Neuronal stem cell (in vitro differentiated cells): ENCODE measurements around the gene CLTCL1.

Experiments
- DNase-seq: peaks from one replicate; pipeline ENCODE4 v3.0.0-alpha.2; 2013; ENCODE audit warnings: low spot score
- H2AFZ ChIP-seq: one replicate; pipeline ENCODE4 v1.6.1; 2013; ENCODE audit warnings: mild to moderate bottlenecking, low read length, inconsistent platforms
- H2AK5ac ChIP-seq: 2 replicates; pipeline ENCODE4 v1.6.1; 2013; ENCODE audit warnings: low read depth, mild to moderate bottlenecking, inconsistent platforms, low read length, moderate library complexity, mixed read lengths
- H2BK120ac ChIP-seq: 2 replicates; pipeline ENCODE4 v1.6.1; 2013; ENCODE audit warnings: low read depth, mild to moderate bottlenecking, inconsistent platforms, low read length, moderate library complexity, mixed read lengths
- H2BK12ac ChIP-seq: one replicate; pipeline ENCODE4 v1.6.1; 2013; ENCODE audit warnings: low read length, inconsistent platforms
- H2BK15ac ChIP-seq: 2 replicates; pipeline ENCODE4 v1.6.1; 2013; ENCODE audit warnings: mild to moderate bottlenecking, low read length, inconsistent platforms, mixed read lengths
- H2BK5ac ChIP-seq: one replicate; pipeline ENCODE4 v1.6.1; 2013; ENCODE audit warnings: inconsistent platforms, mild to moderate bottlenecking, low read length, moderate library complexity
- H3K14ac ChIP-seq: one replicate; pipeline ENCODE4 v1.6.1; 2013; ENCODE audit warnings: low read length, inconsistent platforms
- H3K18ac ChIP-seq: 2 replicates; pipeline ENCODE4 v1.6.1; 2013; ENCODE audit warnings: low read length, inconsistent platforms
- H3K23ac ChIP-seq: 2 replicates; pipeline ENCODE4 v1.6.1; 2013; ENCODE audit warnings: low read depth, mild to moderate bottlenecking, mixed read lengths, low read length, inconsistent platforms; ENCODE audit not compliant: poor library complexity
- H3K27ac ChIP-seq: replicated peaks from 3 replicates; pipeline ENCODE4 v1.5.1; 2013; ENCODE audit warnings: low read length, inconsistent platforms
- H3K27me3 ChIP-seq, 3 experiments: 2 replicates each; pipeline ENCODE4 v1.6.1; 2013; ENCODE audit warnings: low read length in 3 of 3, mild to moderate bottlenecking in 2 of 3, inconsistent platforms in 1 of 3, low read depth in 1 of 3, mixed read lengths in 1 of 3, moderate library complexity in 1 of 3; ENCODE audit not compliant: control insufficient read depth in 3 of 3, insufficient read depth in 3 of 3
- H3K36me3 ChIP-seq, 2 donors: replicated peaks in 1 of 2; 2 replicates each; pipeline ENCODE4 v1.6.1; 2013; ENCODE audit warnings: low read length in 2 of 2; ENCODE audit not compliant: control insufficient read depth in 2 of 2, insufficient read depth in 2 of 2
- H3K4ac ChIP-seq: 2 replicates; pipeline ENCODE4 v1.6.1; 2013; ENCODE audit warnings: inconsistent platforms, mild to moderate bottlenecking, low read length, moderate library complexity
- H3K4me1 ChIP-seq, 2 donors: 1 replicate in 1 of 2; 2 replicates in 1 of 2; pipeline ENCODE4 v1.6.1; 2013; ENCODE audit warnings: low read length in 2 of 2, low read depth in 1 of 2; ENCODE audit not compliant: control insufficient read depth in 2 of 2, insufficient read depth in 1 of 2
- H3K4me2 ChIP-seq: one replicate; pipeline ENCODE4 v1.6.1; 2013; ENCODE audit warnings: mild to moderate bottlenecking, low read length, inconsistent platforms; ENCODE audit not compliant: insufficient read depth, poor library complexity, severe bottlenecking
- H3K4me3 ChIP-seq, 2 donors: 2 replicates each; pipeline ENCODE4 v1.5.1; 2013; ENCODE audit warnings: low read length in 2 of 2, mild to moderate bottlenecking in 2 of 2, inconsistent platforms in 1 of 2, moderate library complexity in 1 of 2
- H3K79me1 ChIP-seq: one replicate; pipeline ENCODE4 v1.6.1; 2013; ENCODE audit warnings: low read depth, mild to moderate bottlenecking, inconsistent platforms, low read length, moderate library complexity
- H3K9ac ChIP-seq: one replicate; pipeline ENCODE4 v1.6.1; 2013; ENCODE audit warnings: mild to moderate bottlenecking, low read depth, low read length, inconsistent platforms; ENCODE audit not compliant: poor library complexity
- H3K9me3 ChIP-seq, 2 donors: replicated peaks in 1 of 2; 2 replicates each; pipeline versions ENCODE3 to v1.6.1; 2013; ENCODE audit warnings: low read length in 2 of 2, mild to moderate bottlenecking in 2 of 2, inconsistent platforms in 1 of 2, low read depth in 1 of 2, mixed read lengths in 1 of 2, moderate library complexity in 1 of 2; ENCODE audit not compliant: control insufficient read depth in 2 of 2, insufficient read depth in 1 of 2
- H4K8ac ChIP-seq: one replicate; pipeline ENCODE4 v1.6.1; 2013; ENCODE audit warnings: low read depth, mild to moderate bottlenecking, inconsistent platforms, low read length, moderate library complexity
- H4K91ac ChIP-seq: one replicate; pipeline ENCODE4 v1.6.1; 2013; ENCODE audit warnings: low read length, low read depth, mild to moderate bottlenecking, inconsistent platforms; ENCODE audit not compliant: poor library complexity
- WGBS, 2 donors: extraction: QIAGEN DNeasy Blood & Tissue Kit; methylation state at CpG; one replicate each; pipeline ENCODE4 v1.1.7; 2013; ENCODE audit warnings: missing lambda C conversion rate in 2 of 2, mixed read lengths in 1 of 2; ENCODE audit not compliant: insufficient read length in 2 of 2, insufficient replicate concordance in 1 of 2; ENCODE audit errors: extremely low coverage in 2 of 2; 5-methylcytosine and 5-hydroxymethylcytosine counted together

The CLTCL1 gene

DNA sequence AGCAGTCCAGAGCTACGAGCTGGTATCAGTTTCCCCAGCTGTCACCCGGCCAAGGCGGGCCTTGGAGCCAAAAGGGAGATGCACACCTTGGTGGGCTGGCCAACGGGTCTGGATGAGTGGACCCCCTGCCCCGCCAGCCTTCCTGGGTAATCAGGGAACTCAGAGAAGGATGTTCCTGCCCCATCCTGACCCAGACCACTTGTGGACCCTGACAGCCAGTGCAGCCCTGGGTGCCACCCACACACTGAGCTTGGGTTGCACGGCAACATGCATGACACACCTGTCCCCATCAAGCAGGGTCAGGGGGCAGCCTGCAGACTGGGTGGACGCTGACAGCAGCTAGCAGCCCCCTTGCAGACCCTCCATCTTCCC lies 121.6 kb downstream of the CLTCL1 start:
- Histone ChIP-seq H2BK12ac (peak overlapping the region; percentile 14), H3K27ac (no peak overlapping the region), H2BK5ac (no peak overlapping the region), H3K4ac (peak overlapping the region; percentile 23), H3K27me3 (peaks cover 7 to 46% (median 45%) of the 10 kb centered on the region in 3 experiments), H3K79me1 (peaks cover 22% of the 10 kb centered on the region), H2BK15ac (no peak overlapping the region), H2AFZ (peak overlapping the region; percentile 88), H4K8ac (no peak overlapping the region), H4K91ac (no peak overlapping the region), H3K9me3 (peaks cover 0 to 2% of the 10 kb centered on the region in 2 donors), H3K4me2 (peak overlapping the region; percentile 32), H3K14ac (peak overlapping the region; percentile 73), H3K36me3 (peaks cover 3 to 15% of the 10 kb centered on the region in 2 donors), H3K18ac (peak overlapping the region; percentile 63), H3K9ac (peak overlapping the region; percentile 54), H3K4me3 (peak overlapping the region in 1 of 2 donors; percentile 92), H3K23ac (peak overlapping the region; percentile 94), H2AK5ac (peak overlapping the region; percentile 98), H3K4me1 (peaks cover 14 to 24% of the 10 kb centered on the region in 2 donors), H2BK120ac (no peak overlapping the region)
- DNase-seq = no peak
- WGBS, 2 donors = no CpG with 5 or more reads among the region's 7 CpGs

GRCh38 chr22:19169002-19169946 lies 122.2 kb downstream of the CLTCL1 start:
- Histone ChIP-seq H3K4me2 (peak overlapping the region; percentile 32), H2BK5ac (no peak overlapping the region), H2BK15ac (no peak overlapping the region), H3K9me3 (peaks cover 0 to 2% of the 10 kb centered on the region in 2 donors), H3K36me3 (peaks cover 1 to 8% of the 10 kb centered on the region in 2 donors), H2BK12ac (no peak overlapping the region), H3K9ac (peak overlapping the region; percentile 9), H3K23ac (peak overlapping the region; percentile 94), H3K27ac (no peak overlapping the region), H3K4ac (no peak overlapping the region), H2AK5ac (no peak overlapping the region), H3K18ac (peak overlapping the region; percentile 60), H3K4me1 (peaks cover 14 to 18% of the 10 kb centered on the region in 2 donors), H2AFZ (peak overlapping the region; percentile 88), H4K91ac (no peak overlapping the region), H4K8ac (no peak overlapping the region), H3K14ac (no peak overlapping the region), H2BK120ac (no peak overlapping the region), H3K79me1 (peaks cover 22% of the 10 kb centered on the region), H3K27me3 (peaks cover 7 to 46% (median 45%) of the 10 kb centered on the region in 3 experiments), H3K4me3 (no peak overlapping the region)
- WGBS, 2 donors = no CpG with 5 or more reads among the region's 58 CpGs
- DNase-seq = peak; percentile 58

DNA sequence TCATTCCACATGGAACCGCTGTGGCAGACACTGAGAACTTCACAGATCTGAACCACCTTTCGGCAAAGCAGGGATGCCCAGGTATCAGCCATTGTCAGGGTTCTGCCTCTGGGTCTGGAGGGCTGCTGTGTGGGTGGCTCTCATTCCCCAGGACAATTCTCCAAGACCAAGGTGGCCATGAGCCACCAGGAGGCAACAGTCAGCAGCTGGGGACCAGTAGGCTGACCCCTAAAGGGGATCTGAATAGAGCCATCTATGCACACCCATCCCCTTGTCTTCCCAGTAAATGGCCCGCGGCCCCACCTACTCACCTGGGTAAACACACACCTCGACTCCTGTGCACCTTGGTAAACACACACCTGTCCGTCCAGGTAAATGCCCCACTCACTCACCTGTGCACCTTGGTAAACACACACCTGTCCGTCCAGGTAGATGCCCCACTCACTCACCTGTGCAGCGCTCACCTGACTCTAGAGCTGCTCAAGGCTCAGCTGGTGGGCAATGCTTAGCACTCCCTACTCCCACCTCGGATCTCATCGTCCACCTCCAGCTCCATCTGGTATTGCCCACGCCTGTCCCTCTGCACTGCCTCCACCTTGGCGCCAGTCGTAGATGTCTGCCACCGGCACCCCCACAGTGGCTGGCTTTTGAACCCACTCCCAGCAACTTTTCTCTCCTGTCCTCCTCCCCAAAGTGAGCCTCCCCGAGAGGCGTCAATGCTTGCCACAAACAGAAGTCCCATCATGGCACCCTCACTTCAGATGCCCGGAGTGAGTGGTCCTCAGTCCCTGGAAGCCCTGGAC lies 123.2 kb downstream of the CLTCL1 start:
- Histone ChIP-seq H4K8ac (no peak overlapping the region), H3K27ac (no peak overlapping the region), H2AK5ac (no peak overlapping the region), H3K14ac (no peak overlapping the region), H3K18ac (no peak overlapping the region), H3K4me3 (no peak overlapping the region), H3K23ac (peak overlapping the region; percentile 86), H2BK15ac (no peak overlapping the region), H3K36me3 (no peaks in the 10 kb centered on the region), H2AFZ (no peak overlapping the region), H3K4me2 (no peak overlapping the region), H4K91ac (no peak overlapping the region), H3K27me3 (peaks cover 7 to 46% (median 45%) of the 10 kb centered on the region in 3 experiments), H3K4me1 (peaks cover 10 to 17% of the 10 kb centered on the region in 2 donors), H3K79me1 (peaks cover 16% of the 10 kb centered on the region), H2BK12ac (no peak overlapping the region), H2BK5ac (no peak overlapping the region), H3K9ac (no peak overlapping the region), H3K4ac (no peak overlapping the region), H3K9me3 (peaks cover 0 to 2% of the 10 kb centered on the region in 2 donors), H2BK120ac (no peak overlapping the region)
- no peak for DNase-seq
- no CpG with 5 or more reads among the region's 17 CpGs for WGBS, 2 donors
